Kidney epithelial cell (primary cell): Measurements from ENCODE around the gene ARSD. TPM values are rescaled to one million over a fixed set of nuclear protein-coding genes. Genes with fewer than 3 reads are reported as not detected.

Experiments used
- DNase-seq: peaks from one replicate; pipeline ENCODE4 v3.0.0-alpha.2; 2010; ENCODE audit warnings: low read depth
- H3K27me3 ChIP-seq: 2 replicates; pipeline ENCODE4 v1.6.0; 2011; ENCODE audit warnings: low read length; ENCODE audit not compliant: control insufficient read depth, insufficient read depth
- H3K36me3 ChIP-seq: 2 replicates; pipeline ENCODE4 v1.5.1; 2011; ENCODE audit warnings: low read length; ENCODE audit not compliant: control insufficient read depth, insufficient read depth
- H3K4me3 ChIP-seq: 2 replicates; pipeline ENCODE4 v1.5.1; 2011; ENCODE audit warnings: low read depth, mild to moderate bottlenecking, control low read depth, low read length
- total RNA-seq: library from RNA; depleted of rRNA; stranded (reverse); fragments of >200 nt; gene quantifications from 2 replicates; pipeline ENCODE4 v1.2.3, GENCODE V29; 2015
- TF ChIP-seq, protein P1 (sequence below): IDR thresholded peaks from 2 replicates; pipeline ENCODE4 v1.5.1; 2011; ENCODE audit warnings: mild to moderate bottlenecking, moderate library complexity, low read length, control low read depth, inconsistent platforms; ENCODE audit not compliant: insufficient read depth, poor library complexity, severe bottlenecking

The ARSD gene
- total RNA-seq, 1 donor from 2014 or later = 30.9 TPM

DNA sequence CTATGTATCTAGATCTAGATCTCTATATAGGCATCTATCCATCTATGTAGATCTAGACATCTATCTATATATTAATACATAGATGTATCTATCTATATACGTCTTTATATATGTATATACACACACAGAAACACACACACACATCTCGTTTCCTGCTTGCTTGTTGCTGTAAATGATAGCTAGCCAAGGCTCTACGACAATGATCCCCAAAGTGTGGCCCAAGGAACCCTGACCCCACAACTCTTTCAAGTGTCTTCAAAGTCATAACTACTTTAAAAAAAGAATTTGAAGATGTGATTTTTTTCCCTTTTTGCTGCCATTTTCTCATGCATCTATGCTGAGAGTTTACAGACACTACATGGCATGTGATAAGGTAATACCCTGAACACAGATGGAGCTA lies 71.6 kb downstream of the ARSD start:
- DNase-seq = no peak
- no peaks in the 10 kb centered on the region for H3K36me3 ChIP-seq
- H3K4me3 ChIP-seq = no peak overlapping the region
- H3K27me3 ChIP-seq = no peaks in the 10 kb centered on the region
- TF ChIP-seq, protein P1, sequence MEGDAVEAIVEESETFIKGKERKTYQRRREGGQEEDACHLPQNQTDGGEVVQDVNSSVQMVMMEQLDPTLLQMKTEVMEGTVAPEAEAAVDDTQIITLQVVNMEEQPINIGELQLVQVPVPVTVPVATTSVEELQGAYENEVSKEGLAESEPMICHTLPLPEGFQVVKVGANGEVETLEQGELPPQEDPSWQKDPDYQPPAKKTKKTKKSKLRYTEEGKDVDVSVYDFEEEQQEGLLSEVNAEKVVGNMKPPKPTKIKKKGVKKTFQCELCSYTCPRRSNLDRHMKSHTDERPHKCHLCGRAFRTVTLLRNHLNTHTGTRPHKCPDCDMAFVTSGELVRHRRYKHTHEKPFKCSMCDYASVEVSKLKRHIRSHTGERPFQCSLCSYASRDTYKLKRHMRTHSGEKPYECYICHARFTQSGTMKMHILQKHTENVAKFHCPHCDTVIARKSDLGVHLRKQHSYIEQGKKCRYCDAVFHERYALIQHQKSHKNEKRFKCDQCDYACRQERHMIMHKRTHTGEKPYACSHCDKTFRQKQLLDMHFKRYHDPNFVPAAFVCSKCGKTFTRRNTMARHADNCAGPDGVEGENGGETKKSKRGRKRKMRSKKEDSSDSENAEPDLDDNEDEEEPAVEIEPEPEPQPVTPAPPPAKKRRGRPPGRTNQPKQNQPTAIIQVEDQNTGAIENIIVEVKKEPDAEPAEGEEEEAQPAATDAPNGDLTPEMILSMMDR = no peak

DNA sequence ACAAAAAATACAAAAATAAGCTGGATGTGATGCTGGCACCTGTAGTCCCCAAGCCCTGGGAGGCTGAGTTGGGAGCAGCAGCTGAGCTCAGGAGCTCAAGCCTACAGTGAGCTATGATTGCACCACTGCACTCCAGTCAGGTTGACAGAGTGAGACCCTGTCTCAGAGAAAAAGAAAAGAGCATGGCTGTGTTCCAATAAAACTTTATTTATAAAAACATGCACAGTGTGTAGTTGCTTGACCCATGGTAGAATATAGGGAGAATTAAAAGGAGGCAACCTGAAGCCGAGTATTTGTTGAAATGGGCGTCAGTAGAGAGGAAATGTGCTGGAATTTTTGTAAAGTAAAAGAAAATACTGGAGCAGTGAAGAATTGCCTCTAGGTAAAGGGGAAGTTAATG lies 73.4 kb downstream of the ARSD start:
- Histone ChIP-seq H3K4me3 (no peak overlapping the region), H3K36me3 (no peaks in the 10 kb centered on the region), H3K27me3 (no peaks in the 10 kb centered on the region)
- TF ChIP-seq, protein P1 = no peak
- no peak for DNase-seq

GRCh38 chrX:2854918-2855317 lies 74.2 kb downstream of the ARSD start:
- TF ChIP-seq, protein P1 = no peak
- H3K4me3 ChIP-seq = no peak overlapping the region
- H3K27me3 ChIP-seq = no peaks in the 10 kb centered on the region
- no peaks in the 10 kb centered on the region for H3K36me3 ChIP-seq
- no peak for DNase-seq

Other genes starting within 250 kb of the ARSD start
- 152 and 155 TPM in 2 replicates for gene CD99, start 238.0 kb downstream of the ARSD start, total RNA-seq
- gene XG, start 177.3 kb downstream of the ARSD start, total RNA-seq = 0.07 and 0.33 TPM in 2 replicates
- gene GYG2, start 100.4 kb downstream of the ARSD start, total RNA-seq = 2.2 and 2.5 TPM in 2 replicates
- gene ARSH, start 77.2 kb upstream of the ARSD start, total RNA-seq = not detected in 2 replicates
- gene ARSF, start 112.1 kb upstream of the ARSD start, total RNA-seq = not detected in 2 replicates